ENCODE results near the gene TMEM117.

Gene TMEM117

DNA sequence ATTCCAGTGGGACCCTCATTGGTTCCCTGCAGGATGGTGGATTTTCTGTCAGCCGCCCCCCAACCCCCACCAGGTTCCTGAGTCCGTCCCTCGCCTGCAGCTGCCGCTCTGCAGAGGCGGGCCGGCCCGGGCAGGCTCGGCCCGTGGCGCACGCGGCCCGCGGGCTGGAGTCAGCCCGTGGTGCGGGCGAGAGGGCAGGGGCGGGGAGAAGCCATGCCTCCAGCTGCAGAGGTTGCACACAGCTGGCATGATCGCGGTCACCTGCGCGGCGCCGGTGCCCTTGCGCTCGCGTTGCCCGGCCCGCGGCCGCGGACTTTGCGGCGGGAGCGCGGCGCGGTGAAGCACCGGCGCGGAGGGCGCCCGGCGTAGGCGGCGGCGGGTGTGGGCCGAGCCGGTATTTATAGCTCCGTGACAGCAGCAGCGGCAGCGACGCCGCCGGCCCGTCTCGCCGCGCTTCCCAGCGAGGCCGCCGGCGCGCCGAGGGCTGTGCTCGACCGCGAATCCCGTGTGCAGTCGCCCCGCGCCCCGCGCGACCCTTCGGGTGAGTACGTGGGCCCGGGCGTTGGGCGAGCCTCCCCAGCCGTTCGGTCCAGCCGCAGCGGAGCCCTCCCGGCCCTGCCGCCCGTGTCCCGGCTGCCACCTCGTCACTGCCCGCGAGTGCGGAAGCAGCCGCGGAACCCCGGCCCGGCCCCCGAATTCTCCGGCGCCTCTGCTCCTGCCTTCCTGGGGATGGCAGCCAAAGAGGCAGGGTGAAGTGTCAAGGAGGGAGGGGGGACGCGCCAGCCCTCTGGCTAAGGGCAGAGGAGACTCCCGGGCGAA is at the start of gene TMEM117:
TSS of gene TMEM117 (plus strand) at position 426 of the 819 bp plus-strand sequence.
- no peak for FAIRE-seq
- peak; percentile 70 for DNase-seq (ENCODE audit: low spot score)

- FAIRE-seq: no peak
Observed at GRCh38 chr12:43786899-43787693, 48.8 kb upstream of the TMEM117 start.

DNA sequence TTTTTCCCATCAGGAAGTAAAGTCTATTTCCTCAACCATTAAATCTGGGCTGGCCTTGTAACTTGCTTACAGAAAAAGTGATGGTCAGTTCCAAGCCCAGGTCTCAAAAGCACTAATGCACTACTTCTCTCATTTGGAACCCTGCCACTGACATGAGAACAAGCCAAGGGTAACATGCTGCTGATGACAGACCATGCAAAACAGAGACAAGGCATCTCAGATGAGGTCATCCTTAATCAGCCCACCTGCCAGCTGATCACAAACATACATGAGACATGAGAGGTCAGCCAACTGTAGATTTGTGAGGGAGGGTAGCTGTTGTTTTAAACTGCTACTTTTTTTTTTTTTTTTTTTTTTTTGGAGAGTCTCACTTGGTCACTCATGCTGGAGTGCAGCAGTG is 45.9 kb upstream of the TMEM117 start:
- DNase-seq (ENCODE audit: low spot score): no peak
- FAIRE-seq: no peak

More at GRCh38 chr12:43786899-43787693, 48.8 kb upstream of the TMEM117 start:
- DNase-seq (ENCODE audit: low spot score): no peak

GRCh38 chr12:43795716-43796280 is 40.1 kb upstream of the TMEM117 start:
- no peak for FAIRE-seq

DNA sequence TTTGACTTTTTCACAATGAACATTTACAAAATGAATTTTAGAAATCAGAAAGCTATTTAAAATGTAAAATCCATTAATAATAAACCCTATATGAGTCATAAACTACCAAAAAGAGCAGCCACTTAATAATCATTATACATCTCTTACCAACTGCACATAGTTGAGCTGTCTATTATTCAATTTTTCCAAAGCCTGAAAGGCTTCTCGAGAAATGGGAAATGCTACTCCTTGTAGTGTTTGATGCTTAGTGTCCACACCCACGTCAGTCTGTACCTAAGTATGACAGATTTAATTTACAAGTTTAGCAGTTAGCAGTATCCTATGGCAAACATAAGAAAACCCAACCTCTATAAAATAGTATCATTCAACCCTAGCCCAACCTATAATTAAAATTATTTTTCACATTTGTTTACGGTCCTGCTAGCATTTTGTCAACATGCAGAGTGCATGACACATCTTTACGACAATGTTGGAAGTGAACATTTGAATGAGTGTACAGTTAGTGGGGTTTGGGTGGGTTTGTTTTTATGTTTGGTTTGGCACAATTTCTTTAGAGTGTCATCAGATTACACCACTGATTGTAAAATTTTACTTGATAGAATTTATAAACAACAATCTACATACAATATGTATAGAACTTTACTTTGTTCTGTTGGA is 38.2 kb upstream of the TMEM117 start:
- DNase-seq (ENCODE audit: low spot score) (no peak), FAIRE-seq (no peak)

More at GRCh38 chr12:43795716-43796280, 40.1 kb upstream of the TMEM117 start:
- no peak for DNase-seq (ENCODE audit: low spot score)

GRCh38 chr12:43805149-43805859 is 30.6 kb upstream of the TMEM117 start:
- FAIRE-seq (no peak), DNase-seq (ENCODE audit: low spot score) (no peak)

DNA sequence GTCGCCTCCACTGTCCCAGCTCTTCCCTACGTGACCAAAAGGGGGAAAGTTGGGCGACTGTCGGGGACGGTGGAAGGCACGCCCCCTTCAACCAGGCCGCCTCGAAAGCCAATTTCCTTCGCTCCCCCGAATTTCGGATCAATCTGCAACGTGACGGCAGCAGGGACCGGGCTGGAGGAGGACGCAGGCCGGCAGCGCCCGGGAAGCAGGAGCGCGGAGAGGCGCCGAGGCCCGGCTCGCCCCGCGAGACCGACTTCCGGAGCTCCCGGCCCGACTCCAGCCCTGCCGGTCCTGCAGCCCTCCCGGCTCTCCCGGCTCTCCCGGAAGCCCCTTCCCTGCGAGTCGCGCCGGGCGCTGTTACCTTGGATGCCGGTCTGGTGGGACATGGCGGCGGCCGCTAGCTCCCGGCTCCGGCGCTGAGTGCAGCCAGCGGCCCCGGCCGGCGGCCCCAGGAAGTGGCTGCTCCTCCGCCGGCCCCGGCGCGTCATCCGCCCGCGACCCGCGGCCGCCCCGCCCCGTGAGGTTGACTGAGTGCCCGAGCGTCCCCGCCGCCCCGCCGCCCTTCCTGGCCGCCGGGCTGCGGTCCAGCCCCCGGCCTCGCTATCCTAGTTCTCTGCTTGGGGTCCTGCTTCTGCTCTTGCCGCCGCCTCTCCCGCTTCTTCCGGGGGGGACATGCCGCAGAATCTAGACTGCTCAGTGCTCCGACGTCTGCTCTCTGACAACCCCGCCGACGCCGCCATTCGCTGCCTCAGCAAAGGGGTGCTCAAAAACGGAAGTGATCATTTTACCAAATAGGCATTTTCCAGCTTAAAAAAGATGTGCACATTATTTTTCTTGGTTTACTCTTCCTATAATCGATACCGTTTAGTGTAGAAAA is 29.8 kb upstream of the TMEM117 start, which contains the start of gene TWF1:
TSS of gene TWF1 (minus strand) at position 458 of the 877 bp plus-strand sequence. CDS start at position 386, 72 bp downstream.
- DNase-seq (ENCODE audit: low spot score) (peak; percentile 94), FAIRE-seq (no peak)

DNA sequence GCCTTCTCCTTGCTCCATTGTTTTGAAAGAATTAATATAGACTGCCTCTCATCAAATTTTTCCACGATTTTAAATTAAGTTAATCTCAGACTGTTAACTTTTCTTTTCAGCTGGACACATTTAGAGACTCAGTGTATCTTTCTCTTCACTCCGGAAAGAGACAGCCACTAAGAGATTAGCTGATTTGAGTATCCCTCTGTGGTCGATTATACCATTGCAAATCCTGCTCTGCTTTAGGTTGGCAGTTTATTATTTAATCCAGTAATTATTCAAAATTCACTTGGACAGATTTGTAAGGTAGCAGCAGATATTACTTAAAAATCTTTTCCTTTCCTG is 29.2 kb upstream of the TMEM117 start:
- DNase-seq (ENCODE audit: low spot score) (no peak), FAIRE-seq (no peak)

- FAIRE-seq (no peak), DNase-seq (ENCODE audit: low spot score) (no peak)
Observed at GRCh38 chr12:43807386-43807785, 28.5 kb upstream of the TMEM117 start.

GRCh38 chr12:43812057-43812456 is 23.8 kb upstream of the TMEM117 start:
- FAIRE-seq (no peak), DNase-seq (ENCODE audit: low spot score) (no peak)

DNA sequence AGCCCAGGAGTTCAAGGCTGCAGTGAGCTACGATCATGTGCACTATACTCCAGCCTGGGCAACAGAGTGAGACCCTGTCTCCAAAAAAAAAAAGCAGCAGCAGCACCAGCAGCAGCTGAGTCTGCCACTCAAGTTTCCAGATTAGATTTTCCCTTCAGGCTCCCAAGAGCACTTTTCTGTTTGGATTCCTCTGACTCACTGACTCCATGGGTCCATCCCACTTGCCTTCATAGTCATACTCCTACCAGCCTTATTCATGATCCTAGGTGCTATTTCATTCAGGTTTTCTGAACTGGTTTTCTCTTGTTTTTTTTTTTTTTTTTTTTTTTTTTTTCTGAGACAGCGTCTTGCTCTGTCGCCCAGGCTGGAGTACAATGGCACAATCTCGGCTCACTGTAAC is 23.0 kb upstream of the TMEM117 start:
- DNase-seq (ENCODE audit: low spot score) (no peak), FAIRE-seq (no peak)

GRCh38 chr12:43815416-43815815 is 20.5 kb upstream of the TMEM117 start:
- FAIRE-seq (no peak), DNase-seq (ENCODE audit: low spot score) (no peak)

DNA sequence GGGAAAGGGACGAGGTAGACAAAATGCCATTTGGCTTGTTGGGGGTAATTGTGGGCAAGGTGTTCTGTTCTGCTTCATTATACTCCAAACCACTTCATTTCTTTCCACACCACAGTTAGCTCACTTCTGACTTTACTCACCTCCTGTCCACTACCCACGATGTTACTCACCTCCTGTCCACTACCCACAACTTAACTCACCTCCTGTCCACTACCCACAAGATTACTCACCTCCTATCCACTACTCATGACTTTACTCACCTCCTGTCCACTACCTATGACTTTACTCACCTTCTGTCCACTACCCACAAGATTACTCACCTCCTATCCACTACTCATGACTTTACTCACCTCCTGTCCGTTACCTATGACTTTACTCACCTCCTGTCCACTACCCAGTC is 19.7 kb upstream of the TMEM117 start:
- FAIRE-seq (peak; percentile 93), DNase-seq (ENCODE audit: low spot score) (no peak)

DNA sequence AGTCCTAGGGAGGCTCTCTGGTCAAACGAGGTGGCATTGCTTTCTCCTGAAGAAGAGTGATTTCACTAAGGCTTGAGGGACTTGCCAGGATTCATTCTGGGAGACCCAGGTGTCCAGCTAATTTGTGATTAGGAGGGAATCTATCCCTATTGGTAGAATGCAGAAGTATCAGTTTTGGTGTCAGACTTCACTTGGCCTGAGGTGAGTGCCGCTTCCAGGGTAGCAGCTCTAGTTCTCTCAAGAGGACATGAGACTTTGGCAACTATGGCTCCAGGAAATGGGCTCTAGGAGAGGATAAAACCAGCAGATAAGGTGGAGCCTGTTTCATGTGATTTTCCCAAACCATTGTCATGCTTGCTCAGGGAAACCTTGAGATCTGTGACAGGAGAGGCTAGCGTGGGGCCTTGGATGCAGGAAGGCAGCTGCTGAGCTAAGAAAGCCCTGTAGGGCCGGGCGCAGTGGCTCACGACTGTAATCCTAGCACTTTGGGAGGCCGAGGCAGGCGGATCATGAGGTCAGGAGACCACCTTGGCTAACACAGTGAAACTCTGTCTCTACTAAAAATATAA is 11.6 kb upstream of the TMEM117 start:
- no peak for FAIRE-seq
- DNase-seq (ENCODE audit: low spot score): no peak

DNA sequence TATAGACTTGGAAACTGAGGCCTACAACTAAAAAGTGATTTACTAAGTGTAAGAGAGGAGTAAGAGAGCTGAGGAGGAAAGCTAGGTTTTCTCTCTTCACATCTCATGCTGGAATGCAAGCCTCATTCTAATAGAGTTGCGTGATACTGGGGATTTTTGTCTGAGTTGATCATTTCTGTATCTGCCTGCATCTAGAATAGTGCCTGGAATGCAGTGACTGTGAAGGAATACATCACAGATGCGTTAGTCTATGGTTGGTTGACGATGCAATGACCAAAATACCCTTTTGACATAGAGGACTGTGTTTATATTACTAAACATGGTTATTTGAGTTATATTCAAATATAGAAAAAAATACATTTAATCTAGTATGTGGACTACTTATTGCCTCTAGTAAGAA is 9.2 kb upstream of the TMEM117 start:
- DNase-seq (ENCODE audit: low spot score) (no peak), FAIRE-seq (no peak)

DNA sequence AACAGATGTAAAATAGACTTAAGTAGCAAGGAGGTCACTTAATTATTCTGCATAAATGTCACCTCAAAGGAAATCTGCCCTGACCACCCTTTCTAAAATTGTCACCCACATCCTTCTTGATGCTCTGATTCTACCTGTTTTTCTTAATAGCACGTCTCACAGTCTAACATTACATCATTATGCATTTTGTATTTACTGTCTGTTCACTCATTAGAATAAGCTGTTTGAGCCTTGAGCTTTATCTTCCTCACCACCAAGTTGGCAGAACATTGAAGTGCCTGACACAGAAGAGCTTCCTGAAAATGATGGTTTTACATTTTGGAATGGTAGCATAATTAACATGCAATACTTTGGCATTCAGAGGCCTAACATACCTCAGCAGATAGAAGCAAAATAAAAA is 8.8 kb upstream of the TMEM117 start:
- no peak for DNase-seq (ENCODE audit: low spot score)
- FAIRE-seq: no peak

- no peak for FAIRE-seq
- DNase-seq (ENCODE audit: low spot score): no peak
Observed at GRCh38 chr12:43832463-43833168, 3.3 kb upstream of the TMEM117 start.

GRCh38 chr12:43835264-43835655 is 621 bp upstream of the TMEM117 start:
- DNase-seq (ENCODE audit: low spot score): no peak
- FAIRE-seq: no peak

DNA sequence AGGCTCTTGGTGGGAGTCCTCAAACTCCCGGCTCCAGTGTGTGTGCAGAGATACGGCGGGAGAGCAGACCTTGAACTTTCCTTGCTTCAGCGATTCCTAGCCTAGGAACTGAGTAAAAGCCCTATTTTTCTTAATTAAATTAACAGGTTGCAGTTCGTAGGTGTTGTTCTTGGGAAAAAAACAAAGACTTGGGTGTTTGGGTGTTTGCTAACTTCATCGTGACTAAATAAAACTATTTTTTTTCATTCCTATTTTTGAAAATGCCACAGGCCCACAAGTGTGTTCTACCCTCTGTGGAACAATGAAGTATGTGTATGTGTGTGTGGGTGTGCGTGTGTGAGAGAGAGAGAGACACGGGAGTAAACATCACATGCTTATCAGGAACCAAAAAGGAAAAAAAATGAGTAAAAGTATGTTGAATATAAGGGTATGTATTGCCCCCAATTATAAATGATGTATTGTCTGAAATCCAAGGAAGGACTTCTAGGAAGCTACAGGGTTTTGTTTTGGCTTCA is 651 bp downstream of the TMEM117 start:
- DNase-seq (ENCODE audit: low spot score) (peak; percentile 6), FAIRE-seq (no peak)
